Keratinocyte (primary cell): ENCODE measurements around the gene LMO7. TPM values are rescaled to one million over a fixed set of nuclear protein-coding genes. Genes with fewer than 3 reads are reported as not detected.

Experiments used
- DNase-seq: peaks from one replicate; pipeline ENCODE4 v3.0.0-alpha.2; 2011; ENCODE audit warnings: low read depth, missing footprints, low spot score
- FAIRE-seq: peaks from 2 replicates; lab custom pipeline; 2011; peaks lifted over from hg19 to GRCh38; lab: Jason Lieb, UNC
- H2AFZ ChIP-seq: 2 replicates; pipeline ENCODE4 v1.6.0; 2012; ENCODE audit warnings: low read length, control low read depth, inconsistent platforms; ENCODE audit not compliant: control insufficient read depth
- H3K27ac ChIP-seq: 2 replicates; pipeline ENCODE4 v1.5.1; 2011; ENCODE audit warnings: low read length; ENCODE audit not compliant: control insufficient read depth, insufficient read depth
- H3K27me3 ChIP-seq: 3 replicates; pipeline ENCODE4 v1.6.0; 2011; ENCODE audit warnings: low read length; ENCODE audit not compliant: control insufficient read depth, insufficient read depth; ENCODE audit errors: extremely low read depth
- H3K36me3 ChIP-seq, 2 experiments: 2 replicates in 1 of 2; 3 replicates in 1 of 2; pipeline ENCODE4 v1.5.1; 2011; ENCODE audit warnings: low read length in 2 of 2, mild to moderate bottlenecking in 1 of 2; ENCODE audit not compliant: control insufficient read depth in 2 of 2, insufficient read depth in 2 of 2; ENCODE audit errors: extremely low read depth in 1 of 2
- H3K4me1 ChIP-seq: 3 replicates; pipeline ENCODE4 v1.5.1; 2011; ENCODE audit warnings: low read length; ENCODE audit not compliant: control insufficient read depth, insufficient read depth; ENCODE audit errors: extremely low read depth
- H3K4me2 ChIP-seq: 3 replicates; pipeline ENCODE4 v1.6.0; 2011; ENCODE audit warnings: low read depth, low read length; ENCODE audit not compliant: control insufficient read depth, insufficient read depth; ENCODE audit errors: extremely low read depth
- H3K4me3 ChIP-seq, 3 experiments: fragments of 200-600 bp in 1 of 3; sonication (generic) in 1 of 3; 2 replicates in 2 of 3; 3 replicates in 1 of 3; pipeline ENCODE4 v1.5.1; 2011 to 2016; ENCODE audit warnings: low read length in 3 of 3, mild to moderate bottlenecking in 3 of 3, control low read depth in 2 of 3, inconsistent platforms in 1 of 3, low read depth in 1 of 3, mixed read lengths in 1 of 3, mixed run types in 1 of 3, moderate library complexity in 1 of 3; ENCODE audit not compliant: control insufficient read depth in 2 of 3, insufficient read depth in 2 of 3; ENCODE audit errors: extremely low read depth in 1 of 3
- H3K79me2 ChIP-seq: 2 replicates; pipeline ENCODE4 v1.6.0; 2012; ENCODE audit warnings: low read length; ENCODE audit not compliant: control insufficient read depth, insufficient read depth
- H3K9ac ChIP-seq: 3 replicates; pipeline ENCODE4 v1.6.0; 2011; ENCODE audit warnings: low read length; ENCODE audit not compliant: control insufficient read depth, insufficient read depth; ENCODE audit errors: extremely low read depth
- H3K9me1 ChIP-seq: 3 replicates; pipeline ENCODE4 v1.6.0; 2011; ENCODE audit warnings: low read length; ENCODE audit not compliant: control insufficient read depth, insufficient read depth; ENCODE audit errors: extremely low read depth
- H3K9me3 ChIP-seq: 2 replicates; pipeline ENCODE4 v1.5.1; 2012; ENCODE audit warnings: low read depth, low read length; ENCODE audit not compliant: control insufficient read depth
- H4K20me1 ChIP-seq: 3 replicates; pipeline ENCODE4 v1.6.0; 2011; ENCODE audit warnings: low read length; ENCODE audit not compliant: control insufficient read depth, insufficient read depth; ENCODE audit errors: extremely low read depth
- CTCF ChIP-seq, 3 experiments: IDR thresholded peaks in 1 of 3; conservative IDR thresholded peaks in 1 of 3; optimal IDR thresholded peaks in 1 of 3; 2 replicates in 2 of 3; 3 replicates in 1 of 3; pipeline versions ENCODE3 to v1.5.1; 2011; ENCODE audit warnings: low read length in 3 of 3, mild to moderate bottlenecking in 3 of 3, moderate library complexity in 2 of 3, control low read depth in 1 of 3, inconsistent platforms in 1 of 3; ENCODE audit not compliant: insufficient read depth in 2 of 3; ENCODE audit errors: extremely low read depth in 1 of 3
- EZH2 ChIP-seq: IDR thresholded peaks from one replicate; pipeline ENCODE4 v1.6.1; 2012; ENCODE audit warnings: inconsistent platforms, mild to moderate bottlenecking, low read length, moderate library complexity
- dilution Hi-C: fragments of 300-500 bp; cut with MboI; formaldehyde crosslinking; loops from one replicate; pipeline ENCODE4 v1.7.0; 2020; ENCODE audit warnings: low sequenced_read_pairs; ENCODE audit not compliant: extremely low pct_ligation_motif_present
- polyA plus RNA-seq, 5 experiments: library from polyadenylated mRNA; depleted of rRNA in 3 of 5; stranded (reverse) in 3 of 5; stranded (forward) in 1 of 5; unstranded in 1 of 5; fragments of >200 nt; gene quantifications; 1 replicate in 1 of 5; 2 replicates in 3 of 5; 3 replicates in 1 of 5; pipeline versions ENCODE4 v1.2.1 to v1.2.3, GENCODE V29; 2011 to 2012; ENCODE audit warnings: missing spikeins in 2 of 5, low read depth in 1 of 5, low replicate concordance in 1 of 5

The LMO7 gene
- polyA plus RNA-seq, 1 donor (not counting 4 experiments of a cell fraction or from before 2014, with no cell fraction given) = 8.9 TPM

DNA sequence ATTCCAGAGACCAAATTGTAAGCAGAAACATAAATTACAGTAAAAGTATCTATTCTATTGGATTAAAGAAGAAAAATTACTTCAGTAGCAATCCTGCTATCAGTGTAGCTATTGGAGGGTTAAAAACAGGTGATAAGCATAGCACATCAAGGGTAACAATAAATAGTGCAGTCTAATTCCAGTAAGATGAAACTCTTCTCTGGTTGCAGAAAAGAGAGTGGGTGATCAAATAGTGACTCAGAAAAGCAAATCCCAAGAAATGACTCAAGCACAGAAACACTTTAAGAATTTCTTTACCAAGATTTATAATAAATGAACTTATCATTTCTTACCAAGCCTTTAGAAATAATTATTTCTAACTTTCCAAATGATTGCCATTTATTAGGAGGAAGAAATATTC lies 135.7 kb downstream of the LMO7 start:
- dilution Hi-C loops = no loop called here
- H3K9me1 ChIP-seq = no peaks in the 10 kb centered on the region

DNA sequence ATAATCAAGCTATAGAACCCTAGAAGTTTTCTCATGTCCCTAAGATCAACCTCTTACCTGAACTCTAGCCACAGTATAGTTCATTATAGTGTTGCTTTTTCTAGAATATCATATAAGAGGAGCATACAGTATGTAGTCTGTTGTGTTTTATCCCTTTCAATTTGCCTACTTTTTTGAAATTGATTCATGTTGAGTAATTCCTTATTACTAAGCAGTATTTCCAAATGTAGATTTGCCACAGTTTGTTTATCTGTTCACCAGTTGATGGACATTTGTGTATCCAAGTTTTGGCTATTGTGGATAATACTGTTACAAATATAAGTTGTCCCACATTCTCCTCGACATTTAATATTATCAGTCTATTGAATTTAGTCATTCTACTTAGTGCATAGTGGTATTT lies 138.0 kb downstream of the LMO7 start:
- Histone ChIP-seq H3K4me1 (peaks cover 20% of the 10 kb centered on the region), H3K36me3 (no peaks in the 10 kb centered on the region), H4K20me1 (no peaks in the 10 kb centered on the region), H3K4me3 (no peak overlapping the region), H3K9ac (no peak overlapping the region), H3K9me3 (no peaks in the 10 kb centered on the region), H3K79me2 (no peaks in the 10 kb centered on the region), H3K4me2 (no peak overlapping the region), H3K27me3 (no peaks in the 10 kb centered on the region), H3K27ac (no peak overlapping the region), H3K9me1 (no peaks in the 10 kb centered on the region), H2AFZ (no peak overlapping the region)
- no peak for DNase-seq
- TF ChIP-seq CTCF (optimal IDR thresholded peaks at IDR 0.05 in 1 of 3, IDR thresholded peaks at IDR 0.05 in 1 of 3, conservative IDR thresholded peaks at IDR 0.05 in 1 of 3; ENCODE audit: extremely low read depth in 1 of 3, insufficient read depth in 2 of 3, low read length in 3 of 3) (no peak), EZH2 (no peak)
- dilution Hi-C loops = no loop called here
- FAIRE-seq = no peak

More for the DNA sequence above, 135.7 kb downstream of the LMO7 start:
- Histone ChIP-seq H3K4me2 (peak overlapping the region; percentile 60), H3K36me3 (no peaks in the 10 kb centered on the region), H3K4me3 (peak overlapping the region in 1 of 3 experiments; percentile 31), H3K27me3 (no peaks in the 10 kb centered on the region), H4K20me1 (no peaks in the 10 kb centered on the region), H3K4me1 (peaks cover 20% of the 10 kb centered on the region), H3K9me3 (no peaks in the 10 kb centered on the region), H2AFZ (no peak overlapping the region), H3K27ac (peak overlapping the region; percentile 82), H3K79me2 (no peaks in the 10 kb centered on the region), H3K9ac (no peak overlapping the region)
- no peak for FAIRE-seq
- peak; percentile 25 for DNase-seq
- TF ChIP-seq EZH2 = no peak
- no peak for TF ChIP-seq CTCF (optimal IDR thresholded peaks at IDR 0.05 in 1 of 3, IDR thresholded peaks at IDR 0.05 in 1 of 3, conservative IDR thresholded peaks at IDR 0.05 in 1 of 3; ENCODE audit: extremely low read depth in 1 of 3, insufficient read depth in 2 of 3, low read length in 3 of 3)
